Adrenal gland (tissue), 12 donors: ENCODE measurements around the gene IQCN. TPM values are rescaled to one million over a fixed set of nuclear protein-coding genes. Genes with fewer than 3 reads are reported as not detected.

ENCODE experiments used
- DNase-seq, 7 donors: peaks; one replicate each; pipeline ENCODE4 v3.0.0-alpha.2; 2019 to 2020
- H3K27ac ChIP-seq, 5 donors: fragments of 200-600 bp; sonication (generic) in 4 of 5; 1 replicate in 3 of 5; 2 replicates in 2 of 5; pipeline versions ENCODE4 v1.5.1 to v1.8.0; 2016 to 2020; ENCODE audit warnings: mild to moderate bottlenecking in 1 of 5
- H3K27me3 ChIP-seq: fragments of 200-600 bp; 2 replicates; pipeline ENCODE4 v1.8.0; 2021
- H3K36me3 ChIP-seq, 2 donors: fragments of 200-600 bp; replicated peaks in 1 of 2; 1 replicate in 1 of 2; 2 replicates in 1 of 2; pipeline versions ENCODE4 v1.5.1 to v1.8.0; 2018 to 2022
- H3K4me1 ChIP-seq, 2 donors: fragments of 200-600 bp; replicated peaks in 1 of 2; 1 replicate in 1 of 2; 2 replicates in 1 of 2; pipeline versions ENCODE4 v1.5.1 to v1.8.0; 2018 to 2021
- H3K4me3 ChIP-seq, 4 donors: fragments of 200-600 bp; sonication (generic) in 3 of 4; one replicate each; pipeline ENCODE4 v1.5.1; 2016 to 2018
- H3K9me3 ChIP-seq, 3 donors: fragments of 200-600 bp; sonication (generic) in 1 of 3; replicated peaks in 1 of 3; 1 replicate in 2 of 3; 2 replicates in 1 of 3; pipeline versions ENCODE4 v1.5.1 to v1.8.0; 2016 to 2021
- POLR2A ChIP-seq, 2 donors: fragments of 450-650 bp; IDR thresholded peaks; one replicate each; pipeline ENCODE4 v1.6.1; 2017; ENCODE audit warnings: antibody characterized with exemption in 2 of 2, mild to moderate bottlenecking in 2 of 2, moderate library complexity in 1 of 2
- whole genome bisulfite sequencing, 4 donors: extraction: QIAGEN DNeasy Blood & Tissue Kit in 2 of 4; methylation state at CpG; one replicate each; pipeline versions ENCODE4 v1.1.5 to v1.1.7; 2013 to 2017; 5-methylcytosine and 5-hydroxymethylcytosine counted together
- intact Hi-C, 2 donors: fragments of 100-400 bp; cut with DNase I; formaldehyde crosslinking; loops; one replicate each; pipeline versions ENCODE4 v1.14.1 to v1.15.0; 2022 to 2023
- polyA plus RNA-seq, 3 donors: library from polyadenylated mRNA; stranded (reverse); fragments of 200-250 nt in 2 of 3; fragments of 350-450 nt in 1 of 3; fragmentation: Illumina TruSeq in 1 of 3; extraction: RNeasy Lipid Tissue Mini Kit (QIAGEN cat#74804) in 1 of 3; gene quantifications; one replicate each; pipeline ENCODE4 v1.2.3, GENCODE V29; 2013 to 2014
- total RNA-seq, 9 donors: library from RNA; depleted of rRNA in 4 of 9; stranded (reverse); fragments of >200 nt in 4 of 9; fragments of 120-200 nt in 1 of 9; fragmentation: NEBNext Ultra II Directional in 1 of 9; extraction: Animal tissue kit (Norgen Biotek cat#: 25700) in 1 of 9; gene quantifications; one replicate each; pipeline versions ENCODE4 v1.1.0 to v1.2.4, GENCODE V29; 2013 to 2023
- TF ChIP-seq, protein P1 (sequence below), 6 experiments: fragments of 450-650 bp in 4 of 6; fragments of 200-600 bp in 2 of 6; sonication (generic) in 1 of 6; IDR thresholded peaks; 1 replicate in 5 of 6; 2 replicates in 1 of 6; pipeline versions ENCODE4 v1.5.1 to v1.8.0; 2016 to 2021; ENCODE audit warnings: antibody characterized with exemption in 6 of 6, mild to moderate bottlenecking in 2 of 6, moderate library complexity in 1 of 6
- donor health status: healthy with polysubstance abuse.
- donor health status: Bipolar disorder and iron deficiency.
- donor health status: DM: yes; HTN: yes; CAD: no.
- donor health status: DM: no; HTN: no; CAD: no.
- donor health status: DM: no; HTN: no; CAD: no.
- donor health status: DM: yes; HTN: yes; CAD: no.

The IQCN gene
- total and polyA plus RNA-seq, 12 donors, result 0.30 to 45.2 (median 2.8) TPM

DNA sequence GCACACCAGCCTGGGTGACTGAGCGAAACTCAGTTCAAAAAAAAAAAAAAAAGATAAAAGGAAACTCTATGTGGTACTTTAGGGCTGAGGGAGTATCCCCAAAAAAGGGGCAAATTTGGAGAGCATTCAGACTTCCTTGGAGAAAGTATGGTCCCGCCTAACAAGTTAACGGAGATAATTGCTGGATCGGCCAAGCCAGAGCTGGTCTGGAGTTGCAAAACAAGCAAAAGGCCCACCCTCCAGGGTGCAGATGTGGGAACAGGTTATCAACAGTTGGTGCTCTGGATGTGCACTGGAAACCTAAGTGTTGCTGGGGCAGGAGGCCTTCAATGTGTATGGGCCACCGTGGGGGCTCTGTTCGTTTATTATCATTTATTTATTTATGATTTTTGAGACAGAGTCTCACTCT is 2.8 kb downstream of the IQCN start:
- Histone ChIP-seq H3K9me3 (no peaks in the 10 kb centered on the region), H3K36me3 (peaks cover 0 to 16% of the 10 kb centered on the region in 2 donors), H3K4me1 (peaks cover 16 to 21% of the 10 kb centered on the region in 2 donors), H3K4me3 (no peak overlapping the region), H3K27me3 (no peaks in the 10 kb centered on the region), H3K27ac (no peak overlapping the region)
- intact Hi-C loops, result loop anchor here in 1 of 2 donors (10.0 kb wide), 1 partner anchor 133 kb away; no protein-coding TSS in a partner anchor
- DNase-seq, result no peak
- WGBS, 4 donors, result 67 to 79% (median 70%) methylated on average over 4 to 6 of the region's 6 CpGs
- TF ChIP-seq, protein P1, sequence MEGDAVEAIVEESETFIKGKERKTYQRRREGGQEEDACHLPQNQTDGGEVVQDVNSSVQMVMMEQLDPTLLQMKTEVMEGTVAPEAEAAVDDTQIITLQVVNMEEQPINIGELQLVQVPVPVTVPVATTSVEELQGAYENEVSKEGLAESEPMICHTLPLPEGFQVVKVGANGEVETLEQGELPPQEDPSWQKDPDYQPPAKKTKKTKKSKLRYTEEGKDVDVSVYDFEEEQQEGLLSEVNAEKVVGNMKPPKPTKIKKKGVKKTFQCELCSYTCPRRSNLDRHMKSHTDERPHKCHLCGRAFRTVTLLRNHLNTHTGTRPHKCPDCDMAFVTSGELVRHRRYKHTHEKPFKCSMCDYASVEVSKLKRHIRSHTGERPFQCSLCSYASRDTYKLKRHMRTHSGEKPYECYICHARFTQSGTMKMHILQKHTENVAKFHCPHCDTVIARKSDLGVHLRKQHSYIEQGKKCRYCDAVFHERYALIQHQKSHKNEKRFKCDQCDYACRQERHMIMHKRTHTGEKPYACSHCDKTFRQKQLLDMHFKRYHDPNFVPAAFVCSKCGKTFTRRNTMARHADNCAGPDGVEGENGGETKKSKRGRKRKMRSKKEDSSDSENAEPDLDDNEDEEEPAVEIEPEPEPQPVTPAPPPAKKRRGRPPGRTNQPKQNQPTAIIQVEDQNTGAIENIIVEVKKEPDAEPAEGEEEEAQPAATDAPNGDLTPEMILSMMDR (IDR thresholded peaks at IDR 0.05), result no peak
- no peak for TF ChIP-seq POLR2A (IDR thresholded peaks at IDR 0.05)

- no peak for DNase-seq
- H3K9me3 ChIP-seq, result no peaks in the 10 kb centered on the region
- 78 to 92% (median 86%) methylated on average over 9 of the region's 9 CpGs for WGBS, 4 donors
Measured at GRCh38 chr19:18270326-18270725, 3.9 kb downstream of the IQCN start.

GRCh38 chr19:18269070-18269723 is 5.1 kb downstream of the IQCN start:
- intact Hi-C loops, result no loop called here

More at GRCh38 chr19:18270326-18270725, 3.9 kb downstream of the IQCN start:
- H3K27me3 ChIP-seq, result no peaks in the 10 kb centered on the region
- peaks cover 13 to 15% of the 10 kb centered on the region in 2 donors for H3K4me1 ChIP-seq
- no peak overlapping the region for H3K27ac ChIP-seq
- H3K36me3 ChIP-seq, result peaks cover 0 to 27% of the 10 kb centered on the region in 2 donors
- TF ChIP-seq, protein P1 (IDR thresholded peaks at IDR 0.05), result no peak
- no peak for TF ChIP-seq POLR2A (IDR thresholded peaks at IDR 0.05)
- intact Hi-C loops, result loop anchor here in 1 of 2 donors (10.0 kb wide), 1 partner anchor 134 kb away; no protein-coding TSS in a partner anchor
- no peak overlapping the region for H3K4me3 ChIP-seq

More at GRCh38 chr19:18269070-18269723, 5.1 kb downstream of the IQCN start:
- DNase-seq, result no peak
- H3K4me3 ChIP-seq, result no peak overlapping the region
- TF ChIP-seq, protein P1 (IDR thresholded peaks at IDR 0.05), result no peak
- TF ChIP-seq POLR2A (IDR thresholded peaks at IDR 0.05), result no peak
- H3K9me3 ChIP-seq, result no peaks in the 10 kb centered on the region
- peaks cover 0 to 35% of the 10 kb centered on the region in 2 donors for H3K36me3 ChIP-seq
- 71 to 82% (median 77%) methylated on average over 2 of the region's 2 CpGs for WGBS, 4 donors
- no peaks in the 10 kb centered on the region for H3K27me3 ChIP-seq
- no peak overlapping the region for H3K27ac ChIP-seq
- H3K4me1 ChIP-seq, result peaks cover 11 to 12% of the 10 kb centered on the region in 2 donors
